Upper lobe of left lung (tissue), 4 donors: ENCODE results near the gene ABCC4.

Experiments
- CTCF ChIP-seq, 6 experiments: fragments of 450-650 bp in 4 of 6; fragments of 200-600 bp in 2 of 6; sonication (generic) in 2 of 6; IDR thresholded peaks; one replicate each; pipeline ENCODE4 v1.5.1; 2016 to 2019; ENCODE audit warnings: antibody characterized with exemption in 6 of 6
- EP300 ChIP-seq, 4 donors: sonication (generic); formaldehyde crosslinking; IDR thresholded peaks; one replicate each; pipeline ENCODE4 v1.5.1; 2017; ENCODE audit warnings: antibody characterized with exemption in 4 of 4, control low read depth in 2 of 4
- POLR2A ChIP-seq, 4 donors: fragments of 450-650 bp; IDR thresholded peaks; one replicate each; pipeline ENCODE4 v1.5.1; 2016 to 2017; ENCODE audit warnings: antibody characterized with exemption in 4 of 4, mild to moderate bottlenecking in 2 of 4
- POLR2AphosphoS5 ChIP-seq, 2 donors: sonication (generic); formaldehyde crosslinking; IDR thresholded peaks; one replicate each; pipeline ENCODE4 v1.5.1; 2017; ENCODE audit warnings: antibody characterized with exemption in 2 of 2

GRCh38 chr13:95275322-95276036, 25.8 kb downstream of the ABCC4 start:
- TF ChIP-seq POLR2A (IDR thresholded peaks at IDR 0.05), result no peak
- no peak for TF ChIP-seq CTCF (IDR thresholded peaks at IDR 0.05)
- no peak for TF ChIP-seq POLR2AphosphoS5 (IDR thresholded peaks at IDR 0.05)
- no peak for TF ChIP-seq EP300 (IDR thresholded peaks at IDR 0.05)
